ENCODE results near the gene CD47.

DNA sequence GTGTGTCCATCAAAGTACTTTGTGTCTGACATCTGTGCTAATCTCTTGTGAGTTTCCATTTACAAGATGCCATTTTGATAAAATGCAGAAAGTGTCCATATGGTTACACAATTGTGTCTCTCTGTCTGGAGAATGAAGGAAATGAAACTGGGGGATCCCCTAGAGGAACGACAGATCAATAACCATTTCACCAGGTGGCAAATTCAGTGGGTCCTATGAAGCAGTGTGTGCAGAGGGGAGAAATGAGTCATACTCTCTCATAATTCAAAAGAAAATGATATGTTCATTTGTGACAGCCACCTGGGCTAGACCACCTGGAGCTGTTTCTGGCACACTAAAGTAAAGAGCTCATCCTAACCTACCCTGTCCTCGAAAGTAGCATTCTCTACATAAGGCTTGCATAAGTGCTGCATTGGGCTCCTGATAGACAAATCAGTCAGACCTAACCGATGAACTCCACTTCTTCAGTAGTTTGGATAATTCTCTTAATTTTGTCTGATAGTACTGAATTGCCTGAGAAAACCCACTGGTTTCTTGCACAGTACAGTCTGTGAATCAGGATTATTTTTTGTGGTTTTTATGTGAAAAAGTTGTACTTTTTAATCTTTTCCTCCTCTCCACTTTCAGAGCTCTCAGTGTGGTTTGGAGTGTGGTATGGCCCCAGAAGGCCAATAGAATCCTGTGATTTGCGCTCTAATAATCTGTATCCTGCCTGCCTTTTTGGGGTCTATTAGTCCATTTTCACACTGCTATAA is 10.3 kb upstream of the CD47 start:
- TF ChIP-seq, protein P1, sequence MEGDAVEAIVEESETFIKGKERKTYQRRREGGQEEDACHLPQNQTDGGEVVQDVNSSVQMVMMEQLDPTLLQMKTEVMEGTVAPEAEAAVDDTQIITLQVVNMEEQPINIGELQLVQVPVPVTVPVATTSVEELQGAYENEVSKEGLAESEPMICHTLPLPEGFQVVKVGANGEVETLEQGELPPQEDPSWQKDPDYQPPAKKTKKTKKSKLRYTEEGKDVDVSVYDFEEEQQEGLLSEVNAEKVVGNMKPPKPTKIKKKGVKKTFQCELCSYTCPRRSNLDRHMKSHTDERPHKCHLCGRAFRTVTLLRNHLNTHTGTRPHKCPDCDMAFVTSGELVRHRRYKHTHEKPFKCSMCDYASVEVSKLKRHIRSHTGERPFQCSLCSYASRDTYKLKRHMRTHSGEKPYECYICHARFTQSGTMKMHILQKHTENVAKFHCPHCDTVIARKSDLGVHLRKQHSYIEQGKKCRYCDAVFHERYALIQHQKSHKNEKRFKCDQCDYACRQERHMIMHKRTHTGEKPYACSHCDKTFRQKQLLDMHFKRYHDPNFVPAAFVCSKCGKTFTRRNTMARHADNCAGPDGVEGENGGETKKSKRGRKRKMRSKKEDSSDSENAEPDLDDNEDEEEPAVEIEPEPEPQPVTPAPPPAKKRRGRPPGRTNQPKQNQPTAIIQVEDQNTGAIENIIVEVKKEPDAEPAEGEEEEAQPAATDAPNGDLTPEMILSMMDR (IDR thresholded peaks at IDR 0.05) = no peak
- TF ChIP-seq EZH2 (IDR thresholded peaks at IDR 0.05) (no peak), EZH2phosphoT487 (IDR thresholded peaks at IDR 0.05) (no peak)
